Fibroblast of lung (primary cell): ENCODE results near the gene KCNMA1.

ENCODE experiments used
- CTCF ChIP-seq, 2 donors: IDR thresholded peaks in 1 of 2; conservative IDR thresholded peaks in 1 of 2; 1 replicate in 1 of 2; 2 replicates in 1 of 2; pipeline ENCODE4 v1.5.1; 2011 to 2012; ENCODE audit warnings: low read length in 2 of 2, control low read depth in 1 of 2, inconsistent platforms in 1 of 2, low read depth in 1 of 2, mild to moderate bottlenecking in 1 of 2
- EZH2 ChIP-seq: IDR thresholded peaks from 2 replicates; pipeline ENCODE4 v1.5.1; 2012; ENCODE audit warnings: low read length, control low read depth, mild to moderate bottlenecking; ENCODE audit errors: missing control alignments

GRCh38 chr10:77368006-77368405 is 269.6 kb downstream of the KCNMA1 start:
- no peak for TF ChIP-seq CTCF (conservative IDR thresholded peaks at IDR 0.05 in 1 of 2, IDR thresholded peaks at IDR 0.05 in 1 of 2; ENCODE audit: low read depth in 1 of 2, low read length in 2 of 2)
- no peak for TF ChIP-seq EZH2
